Measurements from ENCODE around the gene MNAT1.

The MNAT1 gene

GRCh38 chr14:60856111-60856510 lies 121.5 kb downstream of the MNAT1 start:
- no peak for DNase-seq (ENCODE audit: low read depth)
- no peak overlapping the region for H3K4me3 ChIP-seq (ENCODE audit: low read depth, low read length)
- TF ChIP-seq, protein P1, sequence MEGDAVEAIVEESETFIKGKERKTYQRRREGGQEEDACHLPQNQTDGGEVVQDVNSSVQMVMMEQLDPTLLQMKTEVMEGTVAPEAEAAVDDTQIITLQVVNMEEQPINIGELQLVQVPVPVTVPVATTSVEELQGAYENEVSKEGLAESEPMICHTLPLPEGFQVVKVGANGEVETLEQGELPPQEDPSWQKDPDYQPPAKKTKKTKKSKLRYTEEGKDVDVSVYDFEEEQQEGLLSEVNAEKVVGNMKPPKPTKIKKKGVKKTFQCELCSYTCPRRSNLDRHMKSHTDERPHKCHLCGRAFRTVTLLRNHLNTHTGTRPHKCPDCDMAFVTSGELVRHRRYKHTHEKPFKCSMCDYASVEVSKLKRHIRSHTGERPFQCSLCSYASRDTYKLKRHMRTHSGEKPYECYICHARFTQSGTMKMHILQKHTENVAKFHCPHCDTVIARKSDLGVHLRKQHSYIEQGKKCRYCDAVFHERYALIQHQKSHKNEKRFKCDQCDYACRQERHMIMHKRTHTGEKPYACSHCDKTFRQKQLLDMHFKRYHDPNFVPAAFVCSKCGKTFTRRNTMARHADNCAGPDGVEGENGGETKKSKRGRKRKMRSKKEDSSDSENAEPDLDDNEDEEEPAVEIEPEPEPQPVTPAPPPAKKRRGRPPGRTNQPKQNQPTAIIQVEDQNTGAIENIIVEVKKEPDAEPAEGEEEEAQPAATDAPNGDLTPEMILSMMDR (IDR thresholded peaks at IDR 0.05; ENCODE audit: low read depth, low read length, missing control alignments): no peak

- TF ChIP-seq, protein P1 (IDR thresholded peaks at IDR 0.05; ENCODE audit: low read depth, low read length, missing control alignments): no peak
- no peak for DNase-seq (ENCODE audit: low read depth)
- no peak overlapping the region for H3K4me3 ChIP-seq (ENCODE audit: low read depth, low read length)
Observed at GRCh38 chr14:60859525-60859924, 125.0 kb downstream of the MNAT1 start.

DNA sequence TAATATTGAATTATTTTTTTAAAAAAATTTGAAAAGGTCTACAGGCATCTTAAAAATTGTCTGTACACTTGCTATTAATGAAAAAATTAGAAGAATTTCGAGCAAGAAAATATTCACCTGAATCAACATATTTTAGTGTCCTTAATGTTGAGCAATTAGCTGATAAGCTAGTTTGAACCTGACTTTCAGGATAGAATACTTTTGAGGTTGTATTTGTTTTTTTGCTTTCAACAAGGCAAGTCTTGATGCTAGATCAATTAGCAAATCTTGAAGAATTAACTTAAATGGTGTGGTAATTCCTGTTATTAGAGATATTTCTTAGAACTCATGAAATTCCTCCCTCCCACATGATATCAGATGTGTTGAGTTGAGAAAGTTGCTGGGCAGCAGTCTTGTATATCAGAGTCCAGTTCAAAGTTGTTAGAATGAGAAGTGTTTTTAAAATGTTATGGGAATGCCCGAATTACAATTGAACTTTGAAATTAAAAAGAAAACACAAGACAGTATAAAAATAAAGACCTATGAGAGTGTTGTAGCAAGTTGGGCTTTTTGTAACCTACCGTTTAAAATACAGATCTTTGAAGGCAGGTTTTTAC lies 127.1 kb downstream of the MNAT1 start:
- TF ChIP-seq, protein P1 (IDR thresholded peaks at IDR 0.05; ENCODE audit: low read depth, low read length, missing control alignments): no peak
- no peak for DNase-seq (ENCODE audit: low read depth)
- H3K4me3 ChIP-seq (ENCODE audit: low read depth, low read length): no peak overlapping the region

DNA sequence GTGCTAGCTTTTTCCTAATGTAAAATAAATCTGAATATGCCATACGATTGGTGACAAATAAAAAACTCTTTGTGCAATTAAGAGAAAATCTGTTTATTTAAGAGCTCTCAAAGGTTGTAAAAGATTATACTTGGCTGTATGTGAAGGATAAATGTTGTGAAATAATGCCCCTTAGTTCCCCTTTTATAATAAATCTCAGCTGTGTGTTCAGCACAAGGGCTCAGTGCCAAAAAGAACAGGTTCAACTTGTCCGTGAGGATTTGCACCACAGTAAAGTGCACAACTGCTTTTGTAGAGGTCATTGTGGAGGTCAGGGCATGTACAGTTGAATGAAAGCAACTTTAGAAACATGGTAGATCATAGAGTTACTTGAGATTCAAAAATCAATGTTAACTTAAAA lies 127.7 kb downstream of the MNAT1 start:
- DNase-seq (ENCODE audit: low read depth): no peak

DNA sequence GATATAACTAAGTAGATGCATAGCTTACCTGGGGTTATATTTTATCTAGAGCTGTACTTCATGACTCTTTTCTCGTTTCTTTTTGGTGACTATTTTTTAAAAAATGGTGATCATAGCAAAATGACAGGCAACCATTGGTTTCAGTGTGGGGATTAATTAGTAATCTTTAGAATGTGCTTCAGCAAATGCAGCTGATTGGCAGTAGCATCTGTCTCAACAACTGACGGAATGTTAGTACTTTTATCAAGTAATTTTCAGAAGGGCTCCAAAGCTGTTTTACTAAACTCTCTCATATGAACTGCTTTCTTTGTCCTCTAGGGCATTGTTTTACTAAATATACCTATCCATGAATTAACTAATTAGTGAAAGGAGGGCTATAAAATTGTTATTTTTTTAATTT lies 128.7 kb downstream of the MNAT1 start:
- H3K4me3 ChIP-seq (ENCODE audit: low read depth, low read length): no peak overlapping the region
- TF ChIP-seq, protein P1 (IDR thresholded peaks at IDR 0.05; ENCODE audit: low read depth, low read length, missing control alignments): no peak
- DNase-seq (ENCODE audit: low read depth): no peak

More for the DNA sequence above, 127.7 kb downstream of the MNAT1 start:
- TF ChIP-seq, protein P1 (IDR thresholded peaks at IDR 0.05; ENCODE audit: low read depth, low read length, missing control alignments): no peak
- H3K4me3 ChIP-seq (ENCODE audit: low read depth, low read length): no peak overlapping the region

DNA sequence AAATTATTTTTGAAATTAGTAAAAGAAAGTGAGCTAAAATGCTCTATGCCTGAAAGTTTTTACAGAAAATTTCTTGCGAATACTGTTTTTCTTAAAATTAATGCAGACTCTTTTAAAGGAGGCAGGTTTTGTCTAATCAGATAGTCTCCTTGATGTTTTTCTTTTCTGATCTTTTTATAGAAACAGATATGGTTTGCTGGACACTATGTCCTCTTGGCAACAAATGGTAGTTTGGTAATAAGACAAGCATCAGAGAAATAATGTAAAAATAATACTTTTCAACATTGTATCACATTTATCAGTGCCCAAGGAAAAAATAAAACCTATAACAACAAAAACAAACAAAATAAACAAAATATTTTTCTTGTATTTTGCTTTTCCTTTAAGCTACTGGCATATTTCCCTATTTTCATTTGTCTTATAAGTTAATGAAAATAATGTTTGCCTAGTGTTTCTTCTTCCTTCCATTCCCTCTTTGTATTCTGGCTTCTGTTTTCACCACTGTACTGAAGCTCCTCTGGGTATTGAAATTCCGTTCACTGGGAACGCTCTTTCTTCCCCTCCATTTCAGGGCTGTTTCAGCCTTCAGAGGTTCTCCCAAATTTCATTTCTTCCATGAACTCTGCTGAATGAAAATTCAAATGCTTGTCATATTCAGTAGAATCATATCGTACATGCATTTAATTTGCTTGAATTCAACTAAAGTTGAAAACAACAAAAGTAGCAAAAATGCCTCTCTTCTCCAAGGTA lies 131.0 kb downstream of the MNAT1 start:
- DNase-seq (ENCODE audit: low read depth): no peak
- TF ChIP-seq, protein P1 (IDR thresholded peaks at IDR 0.05; ENCODE audit: low read depth, low read length, missing control alignments): no peak

More for the DNA sequence above, 131.0 kb downstream of the MNAT1 start:
- H3K4me3 ChIP-seq (ENCODE audit: low read depth, low read length): no peak overlapping the region
